Stimulated activated naive CD4-positive, alpha-beta T cell (primary cell): ENCODE data around the gene UCKL1.
"Not testable (repeated sequence)": the region's sequence is repeated elsewhere in the genome, so short reads cannot be mapped to it uniquely, and the experiment has no call there.

Experiments used
- DNase-seq, 6 experiments: peaks; one replicate each; lab custom pipeline; 2025; lab: John Stamatoyannopoulos, UW

UCKL1 gene

DNA sequence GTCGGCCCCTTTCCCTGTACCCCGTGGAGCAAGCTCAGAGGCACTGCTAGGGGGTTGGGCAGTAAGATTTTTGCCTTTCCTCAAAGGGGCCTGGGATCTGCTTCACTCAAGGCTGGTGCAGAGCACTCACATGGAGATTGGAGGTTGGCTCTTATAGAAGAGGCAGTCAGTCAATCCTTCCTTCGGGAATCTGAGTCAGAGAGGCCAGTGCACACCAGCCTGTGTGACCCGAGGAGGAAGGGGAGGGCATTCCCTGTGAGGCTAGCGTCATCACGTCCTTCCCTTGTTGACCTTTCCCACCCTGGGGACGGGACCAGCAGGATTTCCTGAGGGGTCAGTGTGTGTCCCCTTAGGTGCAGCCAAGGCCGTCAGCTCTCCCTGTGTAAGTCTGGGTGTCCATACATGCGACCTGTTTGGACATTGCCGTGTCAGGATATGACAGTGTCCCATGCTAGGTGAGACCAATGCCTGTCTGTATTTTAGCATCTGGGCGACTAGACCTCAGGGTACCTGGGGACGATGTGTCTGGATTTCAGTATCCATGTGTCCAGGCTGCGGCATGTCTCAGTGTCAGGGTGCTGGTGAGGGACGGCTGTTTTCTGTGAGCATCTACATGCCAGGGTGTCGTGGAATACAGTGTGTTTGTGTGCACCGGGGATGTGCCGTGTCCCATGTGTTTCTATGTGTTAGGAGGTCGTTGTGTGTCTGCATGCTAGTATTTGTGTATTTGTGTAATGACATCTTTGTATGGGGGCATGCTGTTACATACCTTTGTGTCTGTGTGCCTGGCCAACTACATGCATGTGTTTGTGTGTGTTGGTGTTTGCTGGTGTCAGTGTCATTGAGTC, 16.3 kb upstream of the UCKL1 start:
- DNase-seq: no peak

DNA sequence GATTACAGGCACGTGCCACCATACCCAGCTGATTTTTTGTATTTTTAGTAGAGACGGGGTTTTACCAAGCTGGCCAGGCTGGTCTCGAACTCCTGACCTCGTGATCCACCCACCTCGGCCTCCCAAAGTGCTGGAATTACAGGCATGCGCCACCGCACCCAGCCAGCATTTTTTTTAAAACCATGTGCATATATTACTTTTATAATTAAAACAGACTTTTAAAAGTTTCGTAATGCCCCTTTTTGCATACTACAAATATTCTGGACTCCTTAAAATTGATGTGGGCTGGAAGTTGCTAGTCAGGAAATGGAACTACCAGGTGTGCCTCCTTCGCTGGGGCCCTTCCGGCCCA, 15.7 kb upstream of the UCKL1 start:
- DNase-seq: not testable (repeated sequence)

DNA sequence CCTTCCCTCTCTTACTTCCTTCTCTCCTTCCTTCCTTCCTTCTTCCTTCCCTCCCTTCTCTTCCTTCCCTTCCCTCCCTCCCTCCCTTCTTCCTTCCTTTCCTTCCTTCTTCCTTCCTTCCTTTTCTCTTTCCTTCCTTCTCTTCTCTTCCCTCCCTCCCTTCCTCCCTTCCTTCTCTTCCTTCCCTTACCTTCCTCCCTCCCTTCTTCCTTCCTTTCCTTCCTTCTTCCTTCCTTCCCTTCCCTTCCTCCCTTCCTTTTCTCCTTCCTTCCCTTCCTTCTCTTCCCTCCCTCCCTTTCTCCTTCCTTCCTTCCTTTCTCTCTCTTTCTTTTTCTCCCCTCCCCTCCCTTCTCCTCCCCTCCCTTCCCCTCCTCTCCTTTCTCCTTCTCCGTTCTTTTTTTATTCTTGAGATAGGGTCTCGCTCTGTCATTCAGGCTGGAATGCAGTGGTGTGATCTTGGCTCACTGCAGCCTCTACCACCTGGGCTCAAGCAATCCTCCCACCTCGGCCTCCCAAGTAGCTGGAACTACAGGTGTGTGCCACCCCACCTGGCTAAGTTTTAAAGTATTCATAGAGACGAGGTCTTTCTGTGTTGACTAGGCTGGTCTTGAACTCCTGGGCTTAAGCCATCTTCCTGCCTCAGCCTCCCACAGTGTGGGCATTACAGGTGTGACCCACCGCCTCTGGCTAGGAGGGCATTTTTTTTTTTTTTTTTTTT, 14.7 kb upstream of the UCKL1 start:
- DNase-seq: no peak

DNA sequence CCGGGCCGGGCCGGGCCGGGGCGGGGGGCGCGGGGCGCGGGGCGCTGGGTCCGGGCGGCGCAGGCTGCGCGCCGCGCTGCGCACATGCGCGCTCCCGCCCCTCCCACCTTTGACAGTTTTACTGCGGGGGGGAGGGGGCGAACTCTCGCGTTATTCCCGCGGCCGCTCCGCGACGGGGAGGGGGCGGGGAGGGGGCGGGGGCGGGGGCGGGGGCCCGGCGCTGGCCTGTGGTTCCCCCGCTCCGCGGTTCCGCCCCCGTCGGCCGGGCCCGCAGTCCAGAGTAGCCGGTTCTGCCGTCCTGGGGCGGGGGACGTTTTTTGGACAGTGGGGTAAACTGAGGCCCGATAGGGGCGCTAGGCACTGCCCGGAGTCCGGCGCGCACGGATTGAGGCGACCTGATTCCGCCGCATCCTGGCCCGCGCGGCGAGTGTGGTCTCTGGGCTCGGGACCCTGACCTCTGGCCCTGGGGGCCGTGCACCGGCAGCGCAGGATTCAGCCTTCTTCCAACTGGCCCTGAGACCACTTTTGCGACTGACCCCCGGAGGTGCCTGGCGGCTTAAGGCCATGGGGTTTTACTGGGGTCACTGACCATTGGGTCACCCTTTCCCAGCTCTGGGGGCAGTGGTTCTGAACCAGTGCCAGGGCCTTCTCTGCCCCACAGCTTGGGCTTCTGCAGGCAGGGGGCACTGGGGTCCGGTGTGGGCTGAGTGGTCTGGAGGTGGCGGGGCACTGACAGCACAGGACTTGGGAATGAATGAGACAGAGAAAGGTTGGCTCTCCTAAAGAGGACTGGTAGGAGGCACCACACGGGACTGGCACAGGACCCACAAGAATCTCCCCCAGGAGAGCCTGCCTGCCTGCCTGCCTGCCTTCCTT, 13.9 kb upstream of the UCKL1 start, which contains the start of gene ZNF512B:
Gene ZNF512B, minus strand, starts transcription at position 93 of the 876 bp plus-strand sequence. CDS start 1,980 bp downstream, outside the sequence.
- peak in 5 of 6 experiments; percentile 45 to 66 (median 58) for DNase-seq

DNA sequence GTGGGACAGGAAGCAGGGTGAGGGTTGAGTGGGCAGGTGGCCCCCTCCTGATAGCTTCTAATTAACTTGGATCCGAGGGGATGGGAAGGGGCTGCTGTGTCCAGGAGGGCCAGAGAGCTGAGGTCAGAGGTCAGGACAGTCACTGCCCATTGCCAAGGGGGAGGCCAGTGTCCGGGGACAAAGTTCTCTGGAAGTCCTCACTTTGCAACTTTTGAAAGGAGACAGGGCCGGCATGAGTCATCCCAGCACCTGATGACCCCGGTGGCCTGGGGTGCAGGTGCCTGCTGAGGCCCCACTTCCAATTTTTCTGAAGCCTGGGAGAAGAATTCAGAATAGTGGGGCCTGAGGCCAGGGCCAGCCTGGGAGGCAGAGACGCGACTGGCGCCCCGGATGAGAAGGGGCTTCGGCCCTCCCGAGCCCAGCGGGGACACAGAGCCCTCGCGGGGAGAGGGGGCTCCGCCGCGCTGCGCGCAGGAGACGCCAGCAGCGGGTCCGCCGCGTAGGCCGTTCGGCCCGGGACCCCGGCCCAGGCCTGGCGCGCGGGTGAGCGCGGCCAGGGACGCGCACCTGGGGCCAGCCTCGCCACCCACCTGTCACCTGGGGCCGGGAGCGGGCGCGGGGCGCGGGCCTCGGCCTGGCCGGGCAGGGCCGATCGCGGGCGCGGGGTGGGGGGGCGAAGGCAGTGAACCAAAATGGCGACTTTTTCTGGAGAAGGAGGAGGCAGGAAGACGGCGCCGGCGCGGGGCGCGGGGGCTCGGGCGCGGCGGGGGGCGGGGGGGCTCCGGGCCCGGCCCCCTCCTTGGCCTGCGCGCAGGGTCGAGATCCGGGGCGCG, 12.9 kb upstream of the UCKL1 start:
- DNase-seq: peak in 4 of 6 experiments; percentile 41 to 66 (median 50)

DNA sequence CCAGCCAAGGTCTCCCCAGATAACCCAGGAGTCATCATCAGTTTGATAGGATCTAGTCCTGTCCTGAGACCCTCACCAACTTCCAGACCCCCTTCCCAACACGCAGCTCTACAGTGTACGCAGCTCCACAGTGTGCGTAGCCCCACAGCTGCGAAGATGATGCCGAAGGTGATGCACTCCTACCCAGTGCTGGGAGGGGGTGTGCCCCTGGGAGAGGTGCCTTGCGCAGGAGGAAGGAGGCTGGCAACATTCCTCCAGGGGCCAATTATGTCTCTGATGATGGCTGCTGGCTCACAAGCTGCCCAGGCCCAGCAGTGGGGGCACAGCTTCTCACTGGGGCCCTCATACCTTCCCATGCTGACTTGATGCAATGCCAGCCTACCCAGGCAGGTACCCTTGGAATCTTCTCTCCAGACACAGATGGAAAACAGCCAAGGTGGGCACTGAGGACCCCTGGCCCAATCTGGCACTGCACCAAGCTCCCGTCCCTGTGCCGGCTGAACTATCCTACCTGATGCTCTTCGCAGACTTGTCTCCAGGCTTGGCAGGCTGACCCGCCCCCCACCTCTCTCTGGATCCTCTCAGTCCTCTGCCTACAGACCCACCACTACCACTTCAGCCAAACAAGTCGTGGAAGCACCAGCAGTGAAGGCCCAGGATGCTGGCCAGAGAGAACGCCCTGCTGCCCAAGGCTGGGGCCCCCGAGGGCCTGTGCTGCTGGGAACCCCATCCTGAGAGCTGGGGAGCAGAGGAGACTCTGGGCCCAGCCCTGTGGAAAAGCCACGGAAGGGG, 12.1 kb upstream of the UCKL1 start:
- no peak for DNase-seq

DNA sequence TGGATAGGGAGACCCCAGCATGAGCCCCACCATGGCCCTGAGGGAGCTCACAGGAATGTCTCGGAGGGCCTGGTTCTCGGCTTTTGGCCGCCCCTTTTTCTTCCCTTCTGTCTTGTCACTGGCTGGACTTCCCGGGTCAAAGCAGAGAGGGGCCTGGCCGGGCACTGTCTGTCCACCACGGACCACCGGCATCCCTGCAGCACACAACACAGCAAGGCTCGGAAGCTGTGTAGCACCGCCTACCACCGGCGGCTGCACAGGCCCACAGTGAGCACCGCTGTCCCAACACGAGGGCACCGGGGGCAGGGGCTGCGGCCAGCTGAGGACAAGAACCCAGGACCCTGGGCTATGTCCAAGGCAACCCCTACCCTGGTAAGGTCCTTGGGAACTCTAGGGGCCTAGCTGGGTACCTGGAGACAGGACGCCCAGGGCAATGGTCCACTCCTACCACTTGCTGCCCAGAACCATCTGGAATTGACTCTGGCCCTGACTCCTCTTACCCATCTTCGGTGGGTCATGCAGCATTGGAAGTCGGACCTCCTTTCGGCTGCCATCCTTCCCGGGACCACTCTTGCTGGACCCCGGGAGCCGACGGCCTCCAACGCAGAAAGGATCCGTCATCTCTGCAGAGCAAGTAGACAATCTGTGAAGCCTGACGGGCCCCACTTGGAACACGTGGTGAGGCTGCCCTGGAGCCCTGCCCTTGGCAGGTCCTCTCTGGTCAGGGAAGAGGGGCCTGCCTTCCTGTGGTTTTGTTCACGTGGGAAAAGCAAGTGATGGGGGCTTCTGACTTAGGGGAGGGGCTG, 11.3 kb upstream of the UCKL1 start:
- no peak for DNase-seq

DNA sequence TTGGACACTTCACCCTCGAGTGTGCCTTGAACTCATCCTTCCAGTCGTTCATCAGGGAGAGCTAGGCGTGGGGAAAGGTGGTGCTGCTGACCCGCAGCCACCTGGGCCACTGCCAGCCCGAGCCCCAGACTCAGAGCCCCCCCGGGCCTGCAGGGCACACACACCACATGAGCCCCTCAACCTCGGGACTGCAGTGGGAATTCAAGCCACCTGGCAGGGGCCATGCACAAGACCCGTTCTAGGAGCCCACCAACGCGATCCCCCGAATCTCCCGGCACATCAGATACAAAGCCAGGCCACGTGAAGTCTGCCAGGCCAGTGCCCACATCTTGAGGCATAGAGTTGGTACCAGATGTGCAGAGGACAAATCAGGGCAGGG, 10.7 kb upstream of the UCKL1 start:
- DNase-seq: no peak

DNA sequence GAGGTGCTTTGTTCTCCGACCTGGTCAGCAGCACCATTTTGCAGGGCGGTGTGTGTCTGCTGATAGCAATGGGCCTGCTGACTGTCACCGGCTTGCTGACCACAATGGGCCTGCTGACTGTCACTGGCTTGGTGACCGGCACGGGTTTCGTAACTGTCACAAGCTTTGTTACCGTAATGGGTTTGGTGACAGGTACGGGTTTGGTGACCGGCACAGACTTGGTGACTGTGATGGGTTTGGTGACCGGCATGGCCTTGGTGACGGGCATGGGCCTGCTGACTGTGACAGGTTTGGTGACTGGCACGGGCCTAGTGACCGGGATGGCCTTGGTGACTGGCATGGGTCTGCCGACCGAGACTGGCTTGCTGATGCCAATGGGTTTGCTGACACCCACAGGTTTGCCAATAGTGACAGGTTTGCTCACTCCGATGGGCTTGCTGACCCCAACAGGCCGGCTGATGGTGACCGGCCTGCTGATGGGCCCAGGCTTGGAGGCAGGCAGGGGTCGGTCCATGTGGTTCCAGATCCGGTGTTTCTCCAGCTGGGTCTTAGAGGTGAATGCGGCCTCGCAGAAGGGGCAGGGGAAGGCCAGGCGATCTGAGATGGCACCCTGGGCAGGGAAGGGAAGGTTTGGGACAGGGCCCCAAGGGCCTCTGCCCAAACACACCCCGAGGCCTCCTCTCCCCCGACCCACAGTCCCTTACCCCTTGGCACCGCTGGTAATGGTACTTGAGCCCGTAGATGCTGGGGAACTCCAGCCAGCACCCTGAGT, 10.1 kb upstream of the UCKL1 start:
- DNase-seq: no peak

DNA sequence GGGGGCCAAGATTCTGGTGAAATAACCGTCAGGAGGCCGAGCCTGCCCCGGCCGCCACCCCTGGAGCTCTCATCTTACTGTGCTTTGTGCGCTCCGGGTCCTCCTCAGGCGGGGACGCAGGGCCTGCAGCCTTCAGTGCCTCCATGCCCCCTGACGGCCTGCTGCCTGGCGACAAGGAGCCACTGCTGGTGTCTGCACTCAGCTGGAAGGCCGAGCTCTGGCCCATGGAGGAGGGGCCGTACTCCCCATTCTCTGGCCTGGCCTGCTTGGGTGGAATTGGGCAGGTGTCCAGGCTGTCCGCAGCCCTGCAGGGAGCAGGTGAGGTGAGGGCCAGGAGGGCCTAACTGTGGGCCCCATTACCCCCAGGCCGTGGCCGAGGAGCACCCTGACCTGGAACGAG, 8.2 kb upstream of the UCKL1 start:
- no peak for DNase-seq

DNA sequence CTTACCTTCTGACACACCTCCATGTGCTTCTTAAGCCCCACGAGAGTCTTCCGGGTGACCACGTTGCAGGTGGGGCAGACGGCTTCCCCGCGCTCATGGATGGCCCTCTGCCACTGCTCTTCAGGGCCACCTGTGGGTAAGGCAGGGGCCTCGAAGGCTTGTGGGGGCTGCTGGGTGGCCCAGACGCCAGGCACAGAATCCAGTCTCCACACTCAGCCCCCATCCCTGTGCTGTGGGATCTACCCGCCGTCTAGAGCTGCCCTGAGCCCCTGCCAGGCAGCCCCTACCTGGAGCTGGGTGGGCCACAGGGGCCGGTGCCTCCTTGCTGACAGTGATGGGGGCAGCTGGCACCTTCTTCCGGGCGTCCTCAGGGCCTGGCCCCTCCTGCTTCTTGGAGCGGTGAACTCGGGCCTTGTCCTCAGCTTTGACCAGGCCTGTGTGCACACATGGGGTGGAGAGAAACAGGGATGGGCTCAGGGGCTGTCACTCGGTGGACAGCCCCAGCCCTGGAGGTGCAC, 7.6 kb upstream of the UCKL1 start:
- no peak for DNase-seq

DNA sequence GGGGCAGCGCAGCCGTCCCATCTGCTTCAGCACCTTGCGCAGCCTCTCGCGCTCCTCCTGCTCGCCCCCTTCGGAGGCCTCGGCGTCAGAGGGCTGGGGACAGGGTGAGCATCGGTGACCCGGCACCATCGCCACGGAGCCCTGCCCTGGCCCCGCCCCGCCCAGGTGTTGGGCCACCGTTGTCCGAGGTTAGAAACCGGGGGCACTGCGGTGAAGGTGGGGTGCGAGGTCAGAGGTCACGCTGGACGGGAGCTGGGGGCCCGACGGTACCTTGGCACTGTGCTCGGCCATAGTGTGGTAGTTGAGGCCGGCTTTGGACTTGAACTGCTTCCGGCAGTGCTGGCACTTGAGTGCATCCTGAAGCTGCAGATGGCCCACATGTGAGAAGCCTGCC, 7.1 kb upstream of the UCKL1 start:
- no peak for DNase-seq

DNA sequence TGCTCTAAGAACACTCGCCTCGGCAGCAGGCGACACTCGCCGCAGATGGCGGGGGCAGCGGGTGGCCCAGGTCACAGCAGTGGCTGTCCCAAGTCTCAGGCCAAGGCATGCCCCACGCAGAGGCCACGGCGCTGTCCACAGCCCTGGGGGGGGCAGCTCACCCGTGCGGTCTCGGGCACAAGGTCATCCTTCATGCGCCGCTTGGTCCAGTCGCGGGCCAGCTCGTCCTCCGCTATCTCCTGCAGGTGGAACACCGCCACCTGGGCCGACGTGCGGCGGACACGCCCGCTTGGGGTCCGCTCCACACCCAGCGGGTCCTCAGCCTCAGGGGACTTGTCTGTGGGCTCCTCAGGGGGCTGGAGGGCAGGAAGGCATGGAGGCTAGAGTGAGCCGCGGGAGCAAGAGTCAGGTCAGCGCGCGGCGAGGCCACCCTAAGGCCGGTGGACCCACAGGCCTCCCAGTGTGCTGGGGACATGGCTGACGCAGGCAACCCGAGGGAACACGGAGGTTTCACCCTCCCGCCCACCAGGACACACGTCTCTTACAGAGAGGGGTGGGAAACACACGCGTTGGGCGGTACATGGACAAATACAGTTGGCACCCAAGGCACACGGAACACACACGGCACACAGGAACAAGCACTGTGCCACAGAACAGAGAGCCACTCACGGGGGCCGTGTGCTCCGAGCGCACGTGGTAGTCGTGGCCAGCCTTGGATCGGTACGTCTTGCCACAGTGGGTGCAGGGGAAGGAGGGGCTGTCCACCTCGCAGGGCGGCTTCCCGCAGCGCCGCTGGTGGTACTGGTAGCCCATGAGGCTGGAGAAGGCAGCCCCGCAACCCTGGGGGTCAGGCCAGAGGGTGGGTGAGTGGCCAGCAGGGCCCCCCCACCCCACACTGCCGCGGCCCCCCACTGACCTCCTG, 6.5 kb upstream of the UCKL1 start:
- DNase-seq: no peak

DNA sequence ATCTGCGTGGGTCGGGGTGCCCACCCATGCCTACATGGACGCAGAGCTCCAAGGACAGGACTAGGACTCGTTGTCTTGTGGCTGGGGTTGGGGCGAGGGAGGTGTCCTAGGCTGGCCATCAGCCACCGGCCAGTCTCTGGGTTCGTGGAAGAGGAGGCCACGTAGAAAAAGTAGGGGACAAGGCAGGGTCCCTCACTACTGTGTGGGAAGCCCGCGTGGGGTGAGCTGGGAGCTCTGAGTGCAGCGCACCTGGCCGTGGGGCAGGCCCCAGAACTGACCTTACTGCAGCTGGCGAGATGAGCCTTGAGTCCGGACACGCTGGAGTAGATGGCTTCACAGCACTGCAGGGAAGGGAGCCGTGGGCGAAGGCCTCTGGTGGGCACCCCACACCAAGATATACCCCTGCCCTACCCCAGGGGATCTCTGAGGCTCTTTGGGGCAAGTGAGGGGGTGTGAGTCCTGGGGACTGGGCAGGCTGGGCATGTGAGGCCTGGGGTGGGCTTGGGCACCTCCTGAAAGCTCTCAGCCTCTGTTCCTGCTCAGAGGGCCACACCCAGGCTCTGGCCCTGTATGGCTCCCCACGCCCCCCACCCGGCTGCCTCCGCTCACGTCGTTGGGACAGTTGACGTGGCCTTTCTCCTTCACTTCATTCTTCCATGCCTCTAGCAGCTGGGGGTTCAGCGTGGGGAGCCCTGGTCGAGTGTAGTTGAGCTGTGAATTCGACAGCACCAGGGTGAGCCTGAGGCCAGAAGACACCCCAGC, 5.6 kb upstream of the UCKL1 start:
- no peak for DNase-seq

DNA sequence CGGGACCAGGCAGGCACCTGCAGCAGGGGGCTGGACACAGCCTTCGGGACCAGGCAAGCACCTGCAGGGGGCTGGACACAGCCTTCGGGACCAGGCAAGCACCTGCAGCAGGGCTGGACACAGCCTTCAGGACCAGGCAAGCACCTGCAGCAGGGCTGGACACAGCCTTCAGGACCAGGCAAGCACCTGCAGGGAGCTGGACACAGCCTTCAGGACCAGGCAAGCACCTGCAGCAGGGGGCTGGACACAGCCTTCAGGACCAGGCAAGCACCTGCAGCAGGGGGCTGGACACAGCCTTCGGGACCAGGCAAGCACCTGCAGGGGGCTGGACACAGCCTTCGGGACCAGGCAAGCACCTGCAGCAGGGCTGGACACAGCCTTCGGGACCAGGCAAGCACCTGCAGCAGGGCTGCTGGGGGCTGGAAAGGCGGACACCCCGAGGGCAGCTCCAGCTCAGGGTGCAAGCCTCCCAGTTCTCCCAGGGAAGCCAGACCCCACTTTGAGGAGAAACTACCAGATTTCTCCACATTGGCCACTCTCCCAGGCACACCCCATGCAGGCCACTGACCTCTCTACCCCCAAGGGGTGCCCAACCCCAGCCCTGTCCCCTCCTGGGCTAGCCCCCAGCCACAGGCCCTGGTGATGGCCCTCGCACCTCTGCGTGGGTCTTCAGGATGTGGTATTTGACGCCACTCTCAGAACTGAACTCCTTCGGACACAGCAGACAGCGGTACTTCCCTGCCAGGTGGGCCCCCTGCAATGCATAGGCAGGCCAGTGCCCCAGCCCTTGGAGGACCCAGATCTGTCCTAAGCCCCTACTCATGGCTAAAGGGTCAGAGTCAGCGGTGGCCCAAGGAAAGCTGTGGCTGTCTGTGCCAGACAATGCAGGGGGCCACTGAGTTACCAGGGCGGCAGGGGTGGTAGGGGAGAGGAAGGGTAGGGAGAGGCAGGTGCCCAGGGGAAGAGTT, 4.7 kb upstream of the UCKL1 start:
- DNase-seq: not testable (repeated sequence)

DNA sequence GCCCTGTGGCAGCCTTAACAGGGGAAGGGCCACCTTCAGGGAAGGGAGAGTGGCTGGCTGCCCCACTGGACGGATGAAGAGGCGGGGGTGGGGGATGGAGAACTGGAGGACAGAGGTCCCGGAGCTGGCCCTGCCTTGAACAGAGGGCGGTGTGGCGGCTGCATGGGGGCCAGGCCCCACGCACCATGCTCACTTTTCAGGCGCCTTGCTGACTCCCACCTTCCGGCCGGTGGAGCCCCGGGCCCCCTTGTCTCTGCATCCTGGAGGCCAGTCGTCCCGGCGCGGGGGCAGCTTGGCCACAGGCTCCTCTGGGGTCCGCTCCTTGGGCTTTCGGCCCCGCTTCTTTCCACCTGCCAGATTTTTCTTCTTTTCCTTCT, 3.5 kb upstream of the UCKL1 start:
- no peak for DNase-seq
